Activated CD4-positive, CD25-positive, alpha-beta regulatory T cell treated with anti-CD3 and anti-CD28 coated beads, Interleukin-2, amount 50 U/mL, for 24 hours (primary cell): ENCODE results near the gene GYS1.

Experiments used
- ATAC-seq, 2 donors: fragments of 150-1000 bp; cut with Tn5 transposase; one replicate each; pipeline ENCODE4 v1.10.0; 2021; ENCODE audit warnings: mild to moderate bottlenecking in 1 of 2, moderate library complexity in 1 of 2

The GYS1 gene

GRCh38 chr19:48988286-48988685 lies 4.8 kb downstream of the GYS1 start:
- ATAC-seq: no peak

GRCh38 chr19:48987323-48987722 lies 5.8 kb downstream of the GYS1 start:
- ATAC-seq: no peak

- no peak for ATAC-seq
Measured at GRCh38 chr19:48986211-48986610, 6.9 kb downstream of the GYS1 start.

GRCh38 chr19:48985711-48986110 lies 7.4 kb downstream of the GYS1 start:
- no peak for ATAC-seq

- no peak for ATAC-seq
Measured at GRCh38 chr19:48982280-48982679, 10.8 kb downstream of the GYS1 start.

- ATAC-seq: no peak
Measured at GRCh38 chr19:48977061-48977460, 16.0 kb downstream of the GYS1 start.

GRCh38 chr19:48975947-48976847 lies 16.9 kb downstream of the GYS1 start:
- ATAC-seq: peak in 1 of 2 donors; percentile 36

GRCh38 chr19:48970923-48971395 lies 22.1 kb downstream of the GYS1 start:
- peak; percentile 81 to 86 for ATAC-seq

GRCh38 chr19:48970139-48970766 lies 22.9 kb downstream of the GYS1 start:
- ATAC-seq: no peak

- no peak for ATAC-seq
Measured at GRCh38 chr19:48969276-48970138, 23.6 kb downstream of the GYS1 start.

- ATAC-seq: no peak
Measured at GRCh38 chr19:48968813-48969218, 24.3 kb downstream of the GYS1 start.

GRCh38 chr19:48968179-48968661 lies 24.9 kb downstream of the GYS1 start:
- no peak for ATAC-seq

GRCh38 chr19:48967346-48968178 lies 25.5 kb downstream of the GYS1 start:
- no peak for ATAC-seq

GRCh38 chr19:48966541-48967345 lies 26.4 kb downstream of the GYS1 start:
- ATAC-seq: no peak

- peak; percentile 55 to 63 for ATAC-seq
Measured at GRCh38 chr19:48965806-48966540, 27.1 kb downstream of the GYS1 start.

GRCh38 chr19:48965040-48965805 lies 27.9 kb downstream of the GYS1 start, which contains the start of gene FTL:
Gene FTL, plus strand, starts transcription at chr19:48965309. Its CDS starts 199 bp downstream, at chr19:48965508.
- ATAC-seq: peak; percentile 75 to 80

GRCh38 chr19:48964205-48965039 lies 28.7 kb downstream of the GYS1 start:
- no peak for ATAC-seq
